Right lung (tissue), 5 donors: Measurements from ENCODE around the gene ZBTB38. TPM values are rescaled to one million over a fixed set of nuclear protein-coding genes. Genes with fewer than 3 reads are reported as not detected.

ENCODE experiments used
- polyA plus RNA-seq, 5 donors: library from polyadenylated mRNA; unstranded; fragments of 120-200 nt; gene quantifications; one replicate each; pipeline versions ENCODE4 v1.2.1 to v1.2.3, GENCODE V29; 2013; ENCODE audit warnings: inconsistent platforms in 1 of 5, low replicate concordance in 1 of 5; ENCODE audit not compliant: insufficient read length in 5 of 5, insufficient read depth in 1 of 5

The ZBTB38 gene
- polyA plus RNA-seq, 5 donors, result 50.0 to 86.2 (median 83.7) TPM

Other genes starting within 250 kb of the ZBTB38 start
- 10 to 100 TPM; 26.8 to 34.9 (median 29.9) TPM for gene PXYLP1, start 136.7 kb upstream of the ZBTB38 start, polyA plus RNA-seq
- 10 to 100 TPM; 18.6 to 32.3 (median 25.8) TPM for gene RASA2, start 118.5 kb downstream of the ZBTB38 start, polyA plus RNA-seq